Measurements from ENCODE around the gene PRSS58.

PRSS58 gene

GRCh38 chr7:142228537-142229104, 29.2 kb downstream of the PRSS58 start:
- no peak for DNase-seq (ENCODE audit: low read depth in 2 of 3, low spot score in 2 of 3)
